ENCODE results near the gene SLC22A14.

Gene SLC22A14

DNA sequence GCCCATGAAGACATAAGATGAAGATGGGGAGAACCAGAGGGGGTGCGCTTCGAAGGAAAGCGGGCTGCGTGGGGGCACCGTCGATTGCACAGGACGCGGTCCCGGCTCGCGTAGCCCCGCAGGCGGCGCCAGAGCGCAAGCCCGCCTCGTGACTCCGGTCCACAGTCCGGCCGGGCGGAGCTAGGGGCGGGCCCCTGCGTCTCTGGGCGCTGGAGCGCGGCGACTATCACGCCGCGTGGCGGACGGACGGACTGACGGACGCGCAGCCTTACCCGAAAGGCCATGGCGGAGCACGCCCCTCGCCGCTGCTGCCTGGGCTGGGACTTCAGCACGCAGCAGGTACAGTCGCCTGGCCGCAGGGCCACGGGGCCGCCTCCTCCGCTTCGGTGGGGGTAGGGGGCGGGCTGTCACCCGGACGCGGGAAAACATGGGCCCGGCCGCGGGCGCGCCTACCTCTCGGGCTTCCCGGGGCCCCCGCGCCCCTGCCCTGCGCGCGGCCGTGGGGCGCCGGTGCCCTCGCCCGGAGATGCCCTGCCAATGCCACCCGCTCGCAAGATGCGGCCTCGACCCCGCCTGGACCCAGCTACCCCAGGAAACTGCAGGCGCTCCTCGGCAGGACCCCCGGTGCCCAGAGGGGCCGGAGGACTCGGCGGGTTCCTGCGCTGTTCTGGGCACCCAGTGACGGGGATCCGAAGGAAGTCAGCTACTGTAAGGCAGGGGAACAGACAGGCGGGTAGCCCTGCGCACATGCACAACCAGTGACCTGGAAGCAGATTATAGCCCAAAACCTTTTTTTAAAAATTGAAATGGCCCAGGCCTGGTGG, 64.7 kb downstream of the SLC22A14 start, which contains the start of gene XYLB:
Gene XYLB (plus strand): TSS at position 199 of the 824 bp plus-strand sequence. CDS start 84 bp downstream, at position 283.
- peak; percentile 56 for DNase-seq (ENCODE audit: low read depth)

- DNase-seq (ENCODE audit: low read depth) = no peak
Observed at GRCh38 chr3:38347421-38348200, 65.5 kb downstream of the SLC22A14 start.

DNA sequence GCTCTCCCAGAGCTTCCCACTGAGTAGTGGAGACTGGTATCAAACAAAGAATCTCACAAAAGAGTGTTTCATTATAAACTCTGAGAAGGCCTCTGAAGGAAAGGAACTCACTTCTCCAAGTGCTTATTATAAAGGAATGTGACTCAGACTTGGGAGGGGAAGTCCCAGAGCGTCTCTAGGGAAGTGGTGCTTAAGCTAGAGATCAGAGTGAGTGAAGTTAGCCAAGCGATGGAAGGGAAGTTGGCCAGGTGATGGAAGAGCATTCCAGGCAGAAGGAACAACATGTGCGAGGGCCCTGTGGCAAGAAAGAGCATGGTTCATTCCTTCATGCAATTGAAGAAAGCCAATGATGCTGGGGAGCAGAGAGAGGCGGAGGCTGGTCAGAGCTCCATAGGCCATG, 66.8 kb downstream of the SLC22A14 start:
- no peak for DNase-seq (ENCODE audit: low read depth)

DNA sequence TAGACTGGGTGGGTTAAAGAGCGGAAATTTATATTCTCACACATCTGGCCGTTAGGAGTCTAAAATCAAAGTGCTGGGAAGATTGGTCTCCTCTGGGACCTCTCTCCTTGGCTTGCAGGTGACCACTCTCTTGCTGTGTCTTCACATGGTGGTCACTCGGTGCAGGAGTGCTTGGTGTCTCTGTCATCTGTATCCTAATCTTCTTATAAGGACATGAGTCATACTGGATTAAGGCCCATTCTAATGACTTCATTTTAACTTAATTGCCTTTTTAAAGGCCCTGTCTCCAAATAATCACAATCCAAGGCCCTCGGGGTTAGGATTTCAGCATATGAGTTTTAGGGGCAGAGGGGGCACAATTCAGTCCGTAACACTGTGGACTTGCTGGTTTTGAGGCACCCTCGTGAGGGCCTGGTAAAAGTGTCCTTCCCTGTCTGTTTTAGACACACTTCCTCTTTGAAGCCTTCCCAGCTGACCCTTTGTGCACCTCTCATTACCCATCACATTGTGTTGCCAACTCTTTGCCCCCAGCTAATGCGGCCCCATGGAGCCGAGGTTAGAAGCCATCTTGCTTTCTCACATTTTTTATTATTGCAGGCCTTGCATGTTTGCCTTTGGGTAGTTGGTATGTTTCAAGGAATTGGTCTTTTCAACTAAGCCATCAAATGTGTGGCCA, 67.7 kb downstream of the SLC22A14 start:
- no peak for DNase-seq (ENCODE audit: low read depth)

GRCh38 chr3:38353151-38353550, 71.1 kb downstream of the SLC22A14 start:
- no peak for DNase-seq (ENCODE audit: low read depth)

GRCh38 chr3:38354588-38355330, 72.7 kb downstream of the SLC22A14 start:
- no peak for DNase-seq (ENCODE audit: low read depth)

DNA sequence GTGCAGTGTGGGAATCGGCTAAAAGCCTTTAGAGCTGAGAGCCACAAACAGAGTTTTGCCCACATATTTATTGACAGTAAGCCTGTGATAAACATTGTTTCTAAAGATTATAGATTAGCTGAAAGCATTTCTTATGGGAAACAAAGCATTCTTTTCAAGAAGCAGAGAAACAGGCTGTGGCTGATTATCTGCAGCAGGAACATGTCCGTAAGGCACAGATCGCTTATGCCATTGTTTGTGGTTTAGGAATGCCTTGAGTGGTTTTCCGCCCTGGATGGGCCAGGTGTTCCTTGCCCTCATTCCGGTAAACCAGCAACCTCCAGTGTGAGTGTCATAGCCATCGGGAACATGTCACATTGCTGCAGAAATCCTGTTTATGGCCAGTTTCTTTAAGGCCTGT, 76.9 kb downstream of the SLC22A14 start:
- DNase-seq (ENCODE audit: low read depth) = no peak

DNA sequence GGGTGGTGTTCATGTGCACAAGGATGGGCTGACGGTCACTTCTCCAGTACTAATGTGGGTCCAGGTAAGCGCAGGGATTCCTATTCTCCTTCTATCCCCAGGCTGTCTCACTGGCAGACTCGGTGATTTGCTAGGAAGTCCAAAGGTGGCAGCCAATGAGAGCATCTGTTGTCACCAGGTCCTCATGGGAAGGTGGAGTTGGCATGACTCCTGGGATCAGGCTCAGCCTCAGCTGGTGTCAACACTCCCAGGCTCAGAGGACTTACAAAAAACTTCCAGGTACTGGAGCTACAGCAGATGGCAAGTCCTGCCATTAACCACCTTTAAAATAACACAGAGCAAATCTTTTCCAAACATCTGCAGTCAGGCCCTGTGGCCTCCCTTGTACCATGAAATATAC, 78.3 kb downstream of the SLC22A14 start:
- no peak for DNase-seq (ENCODE audit: low read depth)

- DNase-seq (ENCODE audit: low read depth) = no peak
Observed at GRCh38 chr3:38361496-38361895, 79.4 kb downstream of the SLC22A14 start.

DNA sequence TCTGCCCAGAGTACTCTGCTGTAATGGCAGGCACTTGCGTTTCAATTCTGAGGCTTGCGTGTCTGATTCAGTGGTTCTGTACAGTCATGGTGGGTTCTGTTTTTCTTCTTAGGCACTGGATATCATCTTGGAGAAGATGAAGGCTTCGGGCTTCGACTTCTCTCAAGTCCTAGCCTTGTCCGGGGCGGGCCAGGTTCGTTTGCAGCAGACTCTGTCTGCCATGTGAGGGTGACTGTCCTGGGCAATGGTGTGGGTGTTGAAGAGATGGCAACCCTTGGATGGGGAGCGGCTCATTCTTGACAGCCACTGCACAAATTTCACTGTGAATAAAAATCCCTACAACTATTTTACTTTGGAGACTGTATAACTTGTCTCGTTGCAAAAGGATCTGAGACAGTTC, 80.7 kb downstream of the SLC22A14 start:
- no peak for DNase-seq (ENCODE audit: low read depth)

GRCh38 chr3:38364721-38365400, 82.8 kb downstream of the SLC22A14 start:
- no peak for DNase-seq (ENCODE audit: low read depth)

GRCh38 chr3:38365469-38366062, 83.5 kb downstream of the SLC22A14 start:
- no peak for DNase-seq (ENCODE audit: low read depth)

DNA sequence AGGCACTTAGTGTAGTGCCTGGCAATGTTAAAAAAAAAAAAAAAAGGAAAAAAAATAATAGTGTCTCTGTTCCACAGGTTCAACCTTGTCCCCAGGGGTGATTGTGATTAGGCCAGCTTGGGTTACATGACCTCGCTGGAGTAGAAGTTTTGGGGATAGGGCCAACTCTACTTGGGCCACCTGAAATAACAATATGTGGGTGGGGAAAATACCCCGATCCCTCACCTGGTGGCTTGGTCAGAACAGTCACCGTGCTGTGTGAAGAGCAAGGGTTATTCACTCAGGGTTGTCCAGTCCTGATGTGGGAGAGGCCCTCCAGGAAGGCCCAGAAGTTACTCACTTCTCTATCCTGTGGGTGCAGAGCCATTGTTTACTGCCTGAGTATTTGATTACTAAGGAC, 84.0 kb downstream of the SLC22A14 start:
- no peak for DNase-seq (ENCODE audit: low read depth)

- no peak for DNase-seq (ENCODE audit: low read depth)
Observed at GRCh38 chr3:38367779-38368178, 85.7 kb downstream of the SLC22A14 start.
